GM12873 (cell line): Measurements from ENCODE around the gene PHKB.

ENCODE experiments used
- CTCF ChIP-seq: IDR thresholded peaks from 2 replicates; pipeline ENCODE4 v1.5.1; 2012; ENCODE audit warnings: low read depth, mild to moderate bottlenecking, moderate library complexity, low read length, control low read depth; ENCODE audit not compliant: insufficient read depth; ENCODE audit errors: missing control alignments

PHKB gene

GRCh38 chr16:47590472-47590871 is 129.3 kb downstream of the PHKB start:
- no peak for TF ChIP-seq CTCF

- TF ChIP-seq CTCF: no peak
Measured at GRCh38 chr16:47592232-47592631, 131.1 kb downstream of the PHKB start.

GRCh38 chr16:47599512-47599911 is 138.4 kb downstream of the PHKB start:
- no peak for TF ChIP-seq CTCF

GRCh38 chr16:47600376-47600775 is 139.2 kb downstream of the PHKB start:
- no peak for TF ChIP-seq CTCF

GRCh38 chr16:47604306-47604705 is 143.2 kb downstream of the PHKB start:
- no peak for TF ChIP-seq CTCF

GRCh38 chr16:47611042-47611441 is 149.9 kb downstream of the PHKB start:
- TF ChIP-seq CTCF: no peak

- TF ChIP-seq CTCF: no peak
Measured at GRCh38 chr16:47611848-47612493, 150.8 kb downstream of the PHKB start.

- no peak for TF ChIP-seq CTCF
Measured at GRCh38 chr16:47612711-47613110, 151.6 kb downstream of the PHKB start.
